Neuron (in vitro differentiated cells): ENCODE measurements around the gene ZC2HC1B.
A peak's percentile ranks its signal among the peaks of the same experiment; 100 is the strongest.

ENCODE experiments used
- H2AFZ ChIP-seq: one replicate; pipeline ENCODE4 v1.6.1; 2013; ENCODE audit warnings: low read depth, mild to moderate bottlenecking, inconsistent platforms, low read length, moderate library complexity
- H3K27me3 ChIP-seq: one replicate; pipeline ENCODE4 v1.6.1; 2013; ENCODE audit warnings: low read length; ENCODE audit not compliant: insufficient read depth
- H3K36me3 ChIP-seq: one replicate; pipeline ENCODE4 v1.6.1; 2013; ENCODE audit warnings: low read length; ENCODE audit not compliant: insufficient read depth
- H3K4me1 ChIP-seq: one replicate; pipeline ENCODE4 v1.6.1; 2013; ENCODE audit warnings: low read length; ENCODE audit not compliant: insufficient read depth
- H3K4me3 ChIP-seq: 2 replicates; pipeline ENCODE4 v1.5.1; 2013; ENCODE audit warnings: mild to moderate bottlenecking, low read length, moderate library complexity
- H3K9me3 ChIP-seq: one replicate; pipeline ENCODE4 v1.6.1; 2013; ENCODE audit warnings: low read length

The ZC2HC1B gene

DNA sequence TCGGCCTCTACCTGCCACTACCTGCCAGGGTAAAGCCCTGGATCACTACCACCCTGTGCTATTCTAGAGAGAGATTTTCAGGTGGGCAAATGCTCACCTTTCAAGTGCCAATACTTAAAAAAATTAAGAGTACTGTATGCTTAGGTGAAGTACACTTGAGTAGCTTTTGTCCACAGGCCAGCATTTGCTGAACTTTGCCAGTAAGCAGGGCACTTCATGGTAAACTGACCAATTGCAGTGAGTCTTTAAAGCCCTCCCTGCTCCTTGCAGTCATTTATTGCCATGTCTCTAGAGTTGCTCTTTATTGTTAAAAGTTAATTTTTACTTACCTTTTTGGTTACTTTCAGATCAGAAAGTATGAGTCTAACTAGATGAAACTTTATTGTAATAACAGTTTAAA lies 85.3 kb downstream of the ZC2HC1B start:
- Histone ChIP-seq H3K4me1 (peaks cover 3% of the 10 kb centered on the region), H3K27me3 (no peaks in the 10 kb centered on the region), H2AFZ (no peak overlapping the region), H3K36me3 (peaks cover 7% of the 10 kb centered on the region), H3K4me3 (no peak overlapping the region), H3K9me3 (peaks cover 3% of the 10 kb centered on the region)

DNA sequence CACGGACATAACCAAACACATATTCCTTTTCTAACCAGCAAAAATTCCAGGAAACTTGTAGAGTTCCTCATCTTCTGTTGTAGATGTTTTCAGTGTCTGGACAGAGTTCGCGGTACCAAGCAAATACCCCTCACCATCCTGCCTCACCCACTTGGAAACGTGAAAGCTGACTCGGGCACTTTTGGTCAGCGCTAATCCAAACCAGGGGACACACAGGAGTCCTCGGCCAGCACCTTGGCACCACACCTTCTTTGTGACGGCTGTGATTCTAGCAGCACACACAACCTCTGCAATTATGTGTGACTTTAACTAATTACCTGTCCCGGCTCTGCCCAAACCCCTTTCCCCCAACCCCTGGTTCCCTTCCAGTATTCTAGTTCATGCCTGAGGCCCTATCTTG lies 85.7 kb downstream of the ZC2HC1B start:
- H3K4me1 ChIP-seq, result peaks cover 3% of the 10 kb centered on the region
- H3K36me3 ChIP-seq, result peaks cover 7% of the 10 kb centered on the region
- H2AFZ ChIP-seq, result no peak overlapping the region
- H3K4me3 ChIP-seq, result no peak overlapping the region
- H3K9me3 ChIP-seq, result peaks cover 3% of the 10 kb centered on the region
- no peaks in the 10 kb centered on the region for H3K27me3 ChIP-seq

DNA sequence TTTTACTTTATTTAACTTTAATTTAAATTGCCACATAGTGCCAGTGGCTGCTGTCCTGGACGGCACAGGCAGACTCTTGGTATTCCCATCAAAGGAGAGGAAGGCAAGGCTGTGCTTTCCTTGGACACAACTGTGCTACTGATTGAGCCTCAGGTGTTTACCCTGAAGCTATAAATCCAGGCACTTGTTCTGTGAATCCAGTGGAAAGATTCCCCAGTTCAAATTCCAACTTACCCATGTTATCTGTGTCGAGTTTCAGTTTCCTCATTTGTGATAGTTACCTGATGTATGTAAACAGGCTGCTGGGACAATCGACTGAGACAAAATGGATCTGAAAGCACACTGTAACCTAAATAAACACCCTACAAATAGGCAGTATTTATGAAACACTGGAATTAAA lies 86.6 kb downstream of the ZC2HC1B start:
- peaks cover 3% of the 10 kb centered on the region for H3K4me1 ChIP-seq
- H3K27me3 ChIP-seq, result no peaks in the 10 kb centered on the region
- no peak overlapping the region for H2AFZ ChIP-seq
- H3K36me3 ChIP-seq, result peaks cover 7% of the 10 kb centered on the region
- peaks cover 3% of the 10 kb centered on the region for H3K9me3 ChIP-seq
- no peak overlapping the region for H3K4me3 ChIP-seq

DNA sequence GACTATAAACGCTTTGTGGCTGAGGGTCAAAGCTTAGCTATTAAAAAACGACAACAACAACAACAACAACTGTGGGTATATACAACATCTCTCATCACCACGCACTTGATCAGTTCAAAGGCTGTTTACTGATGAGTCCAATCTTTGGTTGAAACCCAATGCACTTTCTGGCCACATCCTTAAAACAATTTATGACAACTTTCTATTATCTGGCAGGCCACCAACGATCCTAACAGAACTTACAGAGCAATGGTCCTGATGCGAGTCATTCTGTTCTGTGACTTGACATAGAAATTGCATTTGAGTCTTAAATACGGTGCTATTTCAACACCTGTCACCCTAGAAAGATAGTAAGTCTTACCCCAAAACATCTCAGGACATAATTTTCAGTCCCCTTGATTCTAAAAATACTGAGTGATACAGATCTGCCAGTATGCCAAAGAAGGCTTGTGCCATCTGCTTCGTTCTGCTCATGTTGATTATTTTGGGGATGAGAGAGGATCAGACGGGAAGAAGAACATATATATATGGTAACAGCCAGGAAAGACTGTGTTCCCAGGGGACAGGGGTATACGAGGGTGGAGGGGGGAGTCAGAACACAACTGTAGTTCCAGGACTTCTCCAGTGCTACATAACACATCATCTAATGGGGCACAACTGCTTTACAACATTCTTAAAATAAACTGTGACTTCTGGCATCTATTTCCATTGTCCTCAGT lies 87.9 kb downstream of the ZC2HC1B start:
- peaks cover 5% of the 10 kb centered on the region for H3K36me3 ChIP-seq

DNA sequence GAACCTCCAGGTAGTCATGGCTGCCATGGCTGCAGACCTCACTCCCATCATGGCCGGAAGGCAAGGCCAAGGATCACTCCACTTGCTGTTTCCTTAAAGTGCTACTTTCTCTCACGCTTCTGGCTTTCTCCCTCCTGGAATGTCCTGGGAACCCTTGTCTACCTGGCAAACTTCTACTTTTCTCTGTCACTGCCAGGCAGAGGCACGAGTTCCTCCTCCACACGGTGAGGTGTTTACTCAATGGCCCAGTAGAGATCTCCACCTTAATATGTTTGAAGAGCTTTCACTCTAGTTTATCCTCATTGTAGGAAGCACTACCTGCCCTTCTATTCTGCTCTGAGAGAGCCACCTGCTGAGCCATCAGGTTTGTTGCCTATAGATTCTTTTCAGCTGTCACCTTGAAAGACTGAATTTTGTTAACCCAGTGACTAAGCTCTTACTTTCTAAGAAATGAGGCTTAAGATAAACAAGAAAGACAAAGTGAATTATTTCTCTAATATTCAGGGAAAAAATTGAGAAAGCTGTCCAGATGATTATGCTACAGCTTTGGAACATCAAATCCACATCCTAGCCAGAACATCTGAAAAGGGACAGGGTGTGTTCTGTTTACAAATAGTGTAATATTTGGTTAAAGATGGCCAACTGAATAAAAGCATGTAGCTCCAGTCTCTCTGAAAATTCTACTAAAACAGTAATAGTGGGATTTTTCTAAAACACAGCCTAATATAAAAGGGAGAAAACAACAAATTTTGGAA lies 88.8 kb downstream of the ZC2HC1B start:
- Histone ChIP-seq H3K4me3 (no peak overlapping the region), H3K4me1 (peaks cover 14% of the 10 kb centered on the region), H2AFZ (no peak overlapping the region), H3K27me3 (no peaks in the 10 kb centered on the region), H3K36me3 (peaks cover 2% of the 10 kb centered on the region), H3K9me3 (peaks cover under 1% of the 10 kb centered on the region)

More for the DNA sequence above, 87.9 kb downstream of the ZC2HC1B start:
- Histone ChIP-seq H3K4me1 (peaks cover 5% of the 10 kb centered on the region), H2AFZ (no peak overlapping the region), H3K4me3 (no peak overlapping the region), H3K27me3 (no peaks in the 10 kb centered on the region), H3K9me3 (peaks cover 3% of the 10 kb centered on the region)

DNA sequence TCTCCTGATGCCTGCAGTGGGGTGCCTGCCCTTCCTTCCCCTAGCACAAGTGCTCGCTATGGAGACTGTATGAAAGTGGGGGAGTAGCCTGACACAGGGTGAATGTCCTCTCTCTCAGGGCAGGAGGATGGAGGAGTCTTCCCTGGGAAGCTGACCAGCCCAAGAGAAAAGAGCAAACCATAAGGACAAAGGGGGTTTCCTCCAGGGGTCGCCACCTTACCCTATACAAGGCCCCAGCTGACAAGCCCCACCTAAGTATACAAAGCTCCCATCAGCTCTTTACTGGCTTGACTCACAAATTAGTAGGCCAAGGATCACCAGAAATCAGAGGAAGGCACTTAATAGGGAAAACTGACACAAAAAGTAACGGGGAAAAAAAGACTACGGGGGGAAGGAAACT lies 89.6 kb downstream of the ZC2HC1B start:
- H3K4me1 ChIP-seq, result peaks cover 21% of the 10 kb centered on the region
- no peak overlapping the region for H3K4me3 ChIP-seq
- no peaks in the 10 kb centered on the region for H3K27me3 ChIP-seq
- no peak overlapping the region for H2AFZ ChIP-seq
- no peaks in the 10 kb centered on the region for H3K36me3 ChIP-seq
- H3K9me3 ChIP-seq, result no peaks in the 10 kb centered on the region

DNA sequence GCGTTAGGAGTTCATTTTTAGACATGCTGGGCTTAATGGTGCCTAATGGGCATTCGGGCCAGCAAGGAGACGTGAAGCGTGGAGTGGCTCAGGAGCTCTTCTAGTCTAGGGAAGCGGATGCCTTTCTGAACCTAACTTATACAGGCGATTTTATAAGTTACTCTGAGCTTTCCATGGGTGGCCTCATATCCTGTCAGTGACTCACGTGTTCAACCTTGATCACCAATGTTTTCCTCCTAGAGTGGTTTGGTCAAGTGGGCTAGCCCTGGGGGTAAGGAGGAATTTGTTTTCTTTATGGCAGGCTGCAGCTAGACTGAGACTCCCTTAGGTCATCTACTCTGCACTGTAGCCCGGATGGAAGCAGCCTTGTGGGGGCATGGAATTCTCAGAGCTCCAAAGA lies 91.7 kb downstream of the ZC2HC1B start:
- H3K36me3 ChIP-seq, result no peaks in the 10 kb centered on the region

DNA sequence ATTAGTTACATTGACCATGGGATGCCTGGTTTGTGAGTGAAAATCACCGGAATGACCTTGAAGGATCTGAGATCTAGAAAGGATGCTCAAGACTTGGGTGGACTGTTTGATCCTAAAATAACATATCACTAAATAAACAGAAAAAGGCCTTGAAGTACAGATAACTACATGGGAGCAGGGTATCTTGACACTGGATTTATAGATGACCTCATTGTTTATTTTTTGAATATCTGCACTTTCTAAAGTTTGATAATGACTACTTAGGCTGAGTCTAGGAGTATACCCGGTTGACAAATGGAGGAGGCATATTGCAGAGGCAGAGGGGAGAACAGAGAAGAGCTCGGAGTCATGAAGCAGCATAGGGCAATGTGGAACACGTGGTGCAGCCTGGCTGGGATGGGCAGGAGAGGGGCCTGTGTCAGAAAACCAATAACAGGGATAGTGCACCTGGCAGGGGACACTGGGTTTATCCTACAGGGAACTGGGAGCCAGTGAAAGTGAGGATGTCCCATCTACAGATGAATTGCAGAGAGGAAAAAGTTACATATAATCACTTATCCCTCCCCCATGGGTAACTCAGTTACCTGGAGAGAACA lies 93.5 kb downstream of the ZC2HC1B start:
- no peak overlapping the region for H3K4me3 ChIP-seq
- no peak overlapping the region for H2AFZ ChIP-seq
- no peaks in the 10 kb centered on the region for H3K36me3 ChIP-seq
- H3K9me3 ChIP-seq, result no peaks in the 10 kb centered on the region
- H3K4me1 ChIP-seq, result peaks cover 59% of the 10 kb centered on the region
- H3K27me3 ChIP-seq, result no peaks in the 10 kb centered on the region

More for the DNA sequence above, 91.7 kb downstream of the ZC2HC1B start:
- Histone ChIP-seq H3K27me3 (no peaks in the 10 kb centered on the region), H3K4me1 (peaks cover 41% of the 10 kb centered on the region), H3K9me3 (no peaks in the 10 kb centered on the region), H2AFZ (no peak overlapping the region), H3K4me3 (no peak overlapping the region)

DNA sequence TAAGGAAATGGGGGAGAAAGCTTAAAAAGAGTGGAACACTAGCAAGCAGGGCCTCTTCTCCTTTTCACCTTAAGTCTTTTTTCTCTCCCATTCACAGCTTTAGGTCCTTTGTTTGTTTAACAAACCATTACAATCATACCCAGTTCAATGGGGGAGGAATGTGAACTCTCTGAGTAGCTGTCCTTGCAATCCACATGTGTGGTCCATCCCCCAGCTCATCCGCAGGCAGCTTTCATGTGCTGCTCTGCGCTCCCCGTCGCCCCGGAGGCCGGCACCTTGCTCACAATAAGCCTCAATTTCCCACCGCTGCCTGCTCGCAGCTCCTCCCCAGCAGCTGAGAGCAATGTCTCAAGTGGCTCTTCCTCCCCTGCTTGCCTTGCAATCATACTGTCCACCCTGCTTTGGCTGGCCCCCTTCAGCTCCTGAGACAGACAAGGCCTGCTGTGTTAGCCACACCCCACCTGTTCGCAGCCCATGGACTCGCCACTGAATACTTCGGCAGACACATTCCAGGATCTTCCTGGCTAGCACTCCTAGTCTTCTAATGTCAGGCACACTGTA lies 94.6 kb downstream of the ZC2HC1B start:
- Histone ChIP-seq H3K9me3 (no peaks in the 10 kb centered on the region), H3K4me3 (no peak overlapping the region), H3K4me1 (peaks cover 64% of the 10 kb centered on the region), H3K36me3 (no peaks in the 10 kb centered on the region), H3K27me3 (no peaks in the 10 kb centered on the region), H2AFZ (no peak overlapping the region)

DNA sequence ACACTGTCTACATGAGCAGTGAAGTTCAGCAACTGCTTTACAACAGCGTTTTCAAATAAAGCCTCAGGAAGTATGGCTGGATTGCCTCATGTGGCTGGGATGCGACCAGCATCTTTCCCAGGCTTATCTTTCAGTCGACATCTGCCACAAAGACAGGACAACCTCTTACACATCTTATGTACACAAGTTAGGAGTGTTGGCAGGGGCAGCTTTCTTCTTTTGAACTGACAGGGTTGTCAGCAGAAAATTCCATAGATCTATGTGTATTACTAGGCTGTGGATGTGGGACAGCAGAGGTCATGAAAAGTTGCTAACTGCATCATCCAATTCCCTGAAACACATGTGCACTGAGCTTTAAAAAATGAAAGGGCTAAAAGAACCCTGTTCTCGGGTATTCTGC lies 95.7 kb downstream of the ZC2HC1B start:
- Histone ChIP-seq H3K36me3 (no peaks in the 10 kb centered on the region), H3K4me3 (no peak overlapping the region), H3K4me1 (peaks cover 67% of the 10 kb centered on the region), H3K27me3 (no peaks in the 10 kb centered on the region), H3K9me3 (no peaks in the 10 kb centered on the region), H2AFZ (no peak overlapping the region)

DNA sequence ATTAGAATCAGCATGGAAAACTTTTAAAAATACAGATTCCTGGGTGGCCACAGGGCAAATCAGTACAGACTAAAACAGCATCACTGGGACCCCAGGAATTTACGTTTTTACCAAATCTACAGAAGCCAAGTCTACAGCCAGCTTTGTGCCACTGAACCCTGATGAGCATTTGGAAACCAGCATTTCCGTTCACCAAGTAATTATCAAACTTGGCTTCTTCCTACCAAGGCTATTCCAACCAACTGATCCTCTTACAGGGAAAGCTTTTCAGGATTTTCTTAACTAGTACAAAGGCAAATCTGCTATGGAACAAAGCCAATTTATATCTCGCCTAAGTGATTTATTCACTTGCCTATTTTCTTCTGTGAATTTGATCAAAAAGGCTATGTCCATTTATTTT lies 96.8 kb downstream of the ZC2HC1B start:
- H3K4me3 ChIP-seq, result no peak overlapping the region
- H3K4me1 ChIP-seq, result peaks cover 72% of the 10 kb centered on the region
- no peaks in the 10 kb centered on the region for H3K9me3 ChIP-seq
- no peak overlapping the region for H2AFZ ChIP-seq
- no peaks in the 10 kb centered on the region for H3K36me3 ChIP-seq
- no peaks in the 10 kb centered on the region for H3K27me3 ChIP-seq

DNA sequence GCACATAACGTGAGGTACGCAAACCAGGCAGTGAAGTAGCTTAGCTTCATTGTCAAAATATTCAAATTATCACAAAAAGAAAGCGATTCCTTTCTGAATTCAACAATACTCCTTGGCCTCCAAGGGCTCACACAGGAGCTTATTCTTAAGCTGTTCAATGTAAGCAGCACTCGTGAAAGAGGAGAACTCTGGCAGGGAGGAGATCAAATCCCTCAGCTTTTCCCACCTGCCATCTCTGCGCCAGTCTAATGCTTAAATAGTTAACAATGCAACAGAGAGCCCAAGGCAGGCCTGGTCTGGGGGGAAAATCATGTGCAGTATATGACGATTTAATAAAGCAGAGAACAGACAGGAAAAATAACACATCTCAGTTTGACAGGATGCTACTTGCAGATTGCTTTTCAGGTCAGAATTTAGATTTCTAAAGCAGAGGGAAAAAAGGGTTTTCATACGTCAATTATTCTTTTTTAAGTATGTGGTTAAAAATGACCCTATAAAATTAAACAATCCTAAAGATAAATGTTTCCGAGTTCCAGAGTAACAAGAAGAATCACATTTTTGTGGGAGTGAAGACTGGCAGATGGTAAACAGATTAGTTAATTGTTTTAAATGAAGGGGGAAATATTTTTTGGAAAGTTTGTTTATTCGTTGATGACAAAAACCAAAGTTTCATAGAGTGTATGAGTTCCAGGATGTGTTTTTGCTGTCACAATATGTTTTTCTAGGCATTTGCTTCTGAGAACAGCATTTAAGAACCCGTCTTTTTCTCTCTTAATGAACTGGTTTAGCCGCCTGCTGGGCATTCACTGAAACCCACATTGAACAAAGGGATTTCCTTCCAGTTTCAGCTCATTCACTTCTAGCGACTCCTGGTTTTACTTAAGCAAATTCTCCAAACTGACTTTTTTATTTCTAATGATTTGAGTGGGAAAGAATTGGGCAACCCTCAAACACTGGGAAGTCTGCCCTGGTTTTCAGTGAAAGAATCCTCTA lies 97.9 kb downstream of the ZC2HC1B start:
- Histone ChIP-seq H3K9me3 (no peaks in the 10 kb centered on the region), H2AFZ (peak overlapping the region; percentile 31), H3K36me3 (no peaks in the 10 kb centered on the region), H3K27me3 (no peaks in the 10 kb centered on the region), H3K4me3 (peak overlapping the region; percentile 8), H3K4me1 (peaks cover 74% of the 10 kb centered on the region)
